HepG2 (cell line): ENCODE data around the gene CD164L2. TPM values are rescaled to one million over a fixed set of nuclear protein-coding genes. Genes with fewer than 3 reads are reported as not detected.

Experiments
- ATAC-seq: fragments of 200-7000 bp; cut with Tn5 transposase; 3 replicates; pipeline ENCODE4 v1.9.1; 2020; ENCODE audit warnings: mild to moderate bottlenecking, moderate library complexity
- BruUV-seq: library from RNA; stranded (reverse); fragments of 400-500 nt; replicated peaks from 2 replicates; lab custom pipeline; 2021; lab: Mats Ljungman, UMichigan
- CTCF ChIA-PET: fragments of 300-600 bp; formaldehyde crosslinking; extraction: SDS; loops from one replicate; lab custom pipeline; 2021; ENCODE audit warnings: low total read pairs, inconsistent platforms, low intra/inter-chr PET ratio; lab: Yijun Ruan, JAX
- POLR2A ChIA-PET: fragments of 350-600 bp; sonication (Branson Sonifier 250); formaldehyde crosslinking; loops from one replicate; lab custom pipeline; 2020; ENCODE audit warnings: antibody characterized with exemption, inconsistent platforms; lab: Yijun Ruan, JAX
- DNase-seq: peaks from one replicate; pipeline ENCODE4 v3.0.0-alpha.2; 2015; ENCODE audit warnings: low spot score
- FAIRE-seq: peaks from 3 replicates; lab custom pipeline; 2011; peaks lifted over from hg19 to GRCh38; lab: Jason Lieb, UNC
- H2AFZ ChIP-seq: one replicate; pipeline ENCODE4 v1.6.1; 2011; ENCODE audit warnings: low read length, inconsistent platforms
- H3K27ac ChIP-seq: fragments of 300-600 bp; 3 replicates; pipeline ENCODE4 v1.8.0; 2011; ENCODE audit warnings: mixed run types, mild to moderate bottlenecking, mixed read lengths, low read length, inconsistent platforms; ENCODE audit not compliant: insufficient read depth; ENCODE audit errors: extremely low read length
- H3K27me3 ChIP-seq, 2 experiments: fragments of 200-600 bp in 1 of 2; 2 replicates in 1 of 2; 3 replicates in 1 of 2; pipeline versions ENCODE4 v1.6.0 to v1.8.0; 2011; ENCODE audit warnings: low read length in 2 of 2, mild to moderate bottlenecking in 2 of 2, moderate library complexity in 2 of 2, inconsistent platforms in 1 of 2; ENCODE audit not compliant: insufficient read depth in 2 of 2, control insufficient read depth in 1 of 2
- H3K36me3 ChIP-seq, 2 experiments: fragments of 200-600 bp in 1 of 2; replicated peaks in 1 of 2; 2 replicates in 1 of 2; 3 replicates in 1 of 2; pipeline versions ENCODE4 v1.5.1 to v1.8.0; 2011; ENCODE audit warnings: low read length in 2 of 2, inconsistent platforms in 1 of 2; ENCODE audit not compliant: insufficient read depth in 2 of 2, control insufficient read depth in 1 of 2
- H3K4me1 ChIP-seq: 2 replicates; pipeline ENCODE4 v1.5.1; 2012; ENCODE audit warnings: low read length, inconsistent platforms; ENCODE audit not compliant: insufficient read depth
- H3K4me2 ChIP-seq: 2 replicates; pipeline ENCODE4 v1.6.0; 2011; ENCODE audit warnings: low read depth, low read length, inconsistent platforms
- H3K4me3 ChIP-seq, 3 experiments: fragments of 200-600 bp in 1 of 3; sonication (generic), shearing (Covaris generic) in 1 of 3; replicated peaks in 1 of 3; 2 replicates each; pipeline ENCODE4 v1.5.1; 2011 to 2016; ENCODE audit warnings: low read length in 3 of 3, inconsistent platforms in 2 of 3, low read depth in 2 of 3, mild to moderate bottlenecking in 2 of 3, control low read depth in 1 of 3, mixed read lengths in 1 of 3; ENCODE audit not compliant: insufficient read depth in 1 of 3
- H3K79me2 ChIP-seq: one replicate; pipeline ENCODE4 v1.6.1; 2011; ENCODE audit warnings: low read length, inconsistent platforms; ENCODE audit not compliant: insufficient read depth
- H3K9ac ChIP-seq: 2 replicates; pipeline ENCODE4 v1.6.0; 2011; ENCODE audit warnings: mild to moderate bottlenecking, low read depth, low read length, inconsistent platforms; ENCODE audit not compliant: insufficient read depth
- H3K9me3 ChIP-seq: 2 replicates; pipeline ENCODE4 v1.5.1; 2012; ENCODE audit warnings: mild to moderate bottlenecking, low read length
- H4K20me1 ChIP-seq: 2 replicates; pipeline ENCODE4 v1.6.0; 2011; ENCODE audit warnings: inconsistent platforms, mild to moderate bottlenecking, low read length, moderate library complexity; ENCODE audit not compliant: insufficient read depth
- AHDC1 ChIP-seq: sonication (generic); formaldehyde crosslinking; IDR thresholded peaks from 2 replicates; pipeline ENCODE4 v1.5.1; 2020; ENCODE audit warnings: mild to moderate bottlenecking, missing genetic modification reagents, borderline replicate concordance
- ATRX ChIP-seq: sonication (generic); formaldehyde crosslinking; IDR thresholded peaks from 2 replicates; pipeline ENCODE4 v1.4.0; 2020; ENCODE audit warnings: missing genetic modification reagents, borderline replicate concordance
- CSRNP1 ChIP-seq: sonication (generic); formaldehyde crosslinking; IDR thresholded peaks from 2 replicates; pipeline ENCODE4 v1.8.1; 2023; ENCODE audit warnings: mild to moderate bottlenecking, missing genetic modification reagents
- FOXK1 ChIP-seq: sonication (generic); formaldehyde crosslinking; IDR thresholded peaks from 2 replicates; pipeline ENCODE4 v1.4.0; 2020; ENCODE audit warnings: low read depth, missing genetic modification reagents, borderline replicate concordance
- JDP2 ChIP-seq: sonication (generic); formaldehyde crosslinking; IDR thresholded peaks from 2 replicates; pipeline ENCODE4 v1.8.1; 2022; ENCODE audit warnings: missing genetic modification reagents, borderline replicate concordance
- MTF2 ChIP-seq: sonication (generic); formaldehyde crosslinking; IDR thresholded peaks from 2 replicates; pipeline ENCODE4 v1.5.0; 2020; ENCODE audit warnings: missing genetic modification reagents, borderline replicate concordance
- RARG ChIP-seq: sonication (generic); formaldehyde crosslinking; IDR thresholded peaks from 2 replicates; pipeline ENCODE4 v1.4.0; 2020; ENCODE audit warnings: low read depth, mild to moderate bottlenecking, missing genetic modification reagents
- ZFP36L1 ChIP-seq: sonication (generic); formaldehyde crosslinking; IDR thresholded peaks from 2 replicates; pipeline ENCODE4 v1.8.0; 2022; ENCODE audit warnings: mild to moderate bottlenecking, missing genetic modification reagents, moderate library complexity
- WGBS: methylation state at CpG from one replicate; pipeline ENCODE4 v1.1.6; 2017; ENCODE audit warnings: low lambda C conversion rate; 5-methylcytosine and 5-hydroxymethylcytosine counted together
- in situ Hi-C: cut with HindIII; loops from 2 replicates; pipeline ENCODE4 v1.10.0; 2017; ENCODE audit warnings: low pct_unique_long_range_greater_than_20kb; ENCODE audit not compliant: extremely low pct_ligation_motif_present
- intact Hi-C: fragments of 100-400 bp; cut with micrococcal nuclease; formaldehyde crosslinking; loops from one replicate; pipeline ENCODE4 v1.10.0; 2022; ENCODE audit not compliant: unreplicated experiment
- polyA plus RNA-seq, 8 experiments: library from polyadenylated mRNA; depleted of rRNA in 3 of 8; stranded (reverse) in 7 of 8; unstranded in 1 of 8; fragments of >200 nt; fragmentation: Illumina TruSeq in 4 of 8; extraction: Trizol in 4 of 8; gene quantifications; 2 replicates each; pipeline versions ENCODE4 v1.2.1 to v1.2.3, GENCODE V29; 2011 to 2016; ENCODE audit warnings: low read depth in 4 of 8, missing spikeins in 1 of 8, mixed read lengths in 1 of 8; ENCODE audit not compliant: insufficient read depth in 1 of 8
- total RNA-seq, 5 experiments: library from RNA; depleted of rRNA; stranded (reverse); fragments of >200 nt; fragmentation: Illumina TruSeq; extraction: Trizol; gene quantifications; 2 replicates each; pipeline ENCODE4 v1.2.3, GENCODE V29; 2016; ENCODE audit warnings: low read depth in 1 of 5
- TF ChIP-seq, protein P1 (sequence below): IDR thresholded peaks from 2 replicates; pipeline ENCODE4 v1.6.1; 2012; ENCODE audit warnings: low read length, improper control_type of control experiment
- TF ChIP-seq, protein P2 (sequence below): sonication (generic); formaldehyde crosslinking; IDR thresholded peaks from 2 replicates; pipeline ENCODE4 v1.5.0; 2020; ENCODE audit warnings: missing genetic modification reagents, mild to moderate bottlenecking, borderline replicate concordance

The CD164L2 gene
- total and polyA plus RNA-seq, 2 of the 13 experiments (the other 11 are each of a cell fraction or from before 2014, with no cell fraction given) = not detected

- TF ChIP-seq, protein P1, sequence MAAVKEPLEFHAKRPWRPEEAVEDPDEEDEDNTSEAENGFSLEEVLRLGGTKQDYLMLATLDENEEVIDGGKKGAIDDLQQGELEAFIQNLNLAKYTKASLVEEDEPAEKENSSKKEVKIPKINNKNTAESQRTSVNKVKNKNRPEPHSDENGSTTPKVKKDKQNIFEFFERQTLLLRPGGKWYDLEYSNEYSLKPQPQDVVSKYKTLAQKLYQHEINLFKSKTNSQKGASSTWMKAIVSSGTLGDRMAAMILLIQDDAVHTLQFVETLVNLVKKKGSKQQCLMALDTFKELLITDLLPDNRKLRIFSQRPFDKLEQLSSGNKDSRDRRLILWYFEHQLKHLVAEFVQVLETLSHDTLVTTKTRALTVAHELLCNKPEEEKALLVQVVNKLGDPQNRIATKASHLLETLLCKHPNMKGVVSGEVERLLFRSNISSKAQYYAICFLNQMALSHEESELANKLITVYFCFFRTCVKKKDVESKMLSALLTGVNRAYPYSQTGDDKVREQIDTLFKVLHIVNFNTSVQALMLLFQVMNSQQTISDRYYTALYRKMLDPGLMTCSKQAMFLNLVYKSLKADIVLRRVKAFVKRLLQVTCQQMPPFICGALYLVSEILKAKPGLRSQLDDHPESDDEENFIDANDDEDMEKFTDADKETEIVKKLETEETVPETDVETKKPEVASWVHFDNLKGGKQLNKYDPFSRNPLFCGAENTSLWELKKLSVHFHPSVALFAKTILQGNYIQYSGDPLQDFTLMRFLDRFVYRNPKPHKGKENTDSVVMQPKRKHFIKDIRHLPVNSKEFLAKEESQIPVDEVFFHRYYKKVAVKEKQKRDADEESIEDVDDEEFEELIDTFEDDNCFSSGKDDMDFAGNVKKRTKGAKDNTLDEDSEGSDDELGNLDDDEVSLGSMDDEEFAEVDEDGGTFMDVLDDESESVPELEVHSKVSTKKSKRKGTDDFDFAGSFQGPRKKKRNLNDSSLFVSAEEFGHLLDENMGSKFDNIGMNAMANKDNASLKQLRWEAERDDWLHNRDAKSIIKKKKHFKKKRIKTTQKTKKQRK = no peak
- TF ChIP-seq ZFP36L1 (no peak), RARG (no peak), MTF2 (no peak)
Observed at GRCh38 chr1:27427329-27427728, 44.2 kb upstream of the CD164L2 start (continued).

GRCh38 chr1:27423709-27424108 is 40.6 kb upstream of the CD164L2 start:
- Histone ChIP-seq H4K20me1 (peaks cover 4% of the 10 kb centered on the region; the same call in 1 of the 2 replicates), H3K36me3 (peaks cover 16 to 51% of the 10 kb centered on the region in 2 experiments), H3K9ac (no peak overlapping the region)
- CTCF ChIA-PET = no interaction called here
- TF ChIP-seq ATRX (CRISPR knock-in tag) = no peak
- TF ChIP-seq FOXK1 (CRISPR knock-in tag) = no peak
- no peak for TF ChIP-seq AHDC1
- TF ChIP-seq CSRNP1 = no peak
- TF ChIP-seq, protein P2, sequence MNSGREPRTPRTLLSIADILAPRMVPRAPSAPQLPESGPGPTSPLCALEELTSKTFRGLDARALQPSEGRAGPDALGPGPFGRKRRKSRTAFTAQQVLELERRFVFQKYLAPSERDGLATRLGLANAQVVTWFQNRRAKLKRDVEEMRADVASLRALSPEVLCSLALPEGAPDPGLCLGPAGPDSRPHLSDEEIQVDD (CRISPR knock-in tag) = no peak
- TF ChIP-seq JDP2 = no peak
- TF ChIP-seq, all 625 proteins: peak for 0
- H2AFZ ChIP-seq = no peak overlapping the region
- intact Hi-C loops (no loop called here), in situ Hi-C loops (no loop called here)
- no peaks in the 10 kb centered on the region for H3K27me3 ChIP-seq
- 97% methylated on average over 4 of the region's 4 CpGs for WGBS
- ATAC-seq (no peak), DNase-seq (no peak), FAIRE-seq (no peak)
- no peak overlapping the region for H3K4me2 ChIP-seq
- H3K27ac ChIP-seq = no peak overlapping the region
- H3K79me2 ChIP-seq = peaks cover 5% of the 10 kb centered on the region
- H3K4me3 ChIP-seq = no peak overlapping the region
- BruUV-seq = no TSS peak
- POLR2A ChIA-PET = no interaction called here
- H3K4me1 ChIP-seq = peaks cover 11% of the 10 kb centered on the region
- no peaks in the 10 kb centered on the region for H3K9me3 ChIP-seq
